ENCODE results near the gene EML4.

Gene EML4

DNA sequence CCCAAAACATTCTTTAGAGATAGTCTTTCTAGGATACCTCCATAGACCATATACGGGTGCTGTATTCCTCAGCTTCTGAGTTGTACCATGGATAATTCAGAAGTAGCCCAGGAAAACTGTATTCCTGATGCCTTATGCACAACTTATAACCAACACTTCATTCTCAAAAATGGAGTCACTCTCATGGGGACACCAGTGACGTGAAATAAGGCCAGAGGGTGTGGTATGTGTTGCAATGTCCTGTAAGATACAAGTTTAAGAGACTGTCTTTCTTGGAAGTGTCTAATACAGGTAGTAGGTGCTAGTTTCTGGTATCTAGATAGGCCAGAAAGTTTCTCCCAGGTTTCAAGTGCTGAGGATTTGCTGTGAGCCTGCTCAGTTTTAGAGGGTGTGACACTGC lies 155.8 kb downstream of the EML4 start:
- DNase-seq (ENCODE audit: extremely low spot score) = no peak
- TF ChIP-seq, protein P1, sequence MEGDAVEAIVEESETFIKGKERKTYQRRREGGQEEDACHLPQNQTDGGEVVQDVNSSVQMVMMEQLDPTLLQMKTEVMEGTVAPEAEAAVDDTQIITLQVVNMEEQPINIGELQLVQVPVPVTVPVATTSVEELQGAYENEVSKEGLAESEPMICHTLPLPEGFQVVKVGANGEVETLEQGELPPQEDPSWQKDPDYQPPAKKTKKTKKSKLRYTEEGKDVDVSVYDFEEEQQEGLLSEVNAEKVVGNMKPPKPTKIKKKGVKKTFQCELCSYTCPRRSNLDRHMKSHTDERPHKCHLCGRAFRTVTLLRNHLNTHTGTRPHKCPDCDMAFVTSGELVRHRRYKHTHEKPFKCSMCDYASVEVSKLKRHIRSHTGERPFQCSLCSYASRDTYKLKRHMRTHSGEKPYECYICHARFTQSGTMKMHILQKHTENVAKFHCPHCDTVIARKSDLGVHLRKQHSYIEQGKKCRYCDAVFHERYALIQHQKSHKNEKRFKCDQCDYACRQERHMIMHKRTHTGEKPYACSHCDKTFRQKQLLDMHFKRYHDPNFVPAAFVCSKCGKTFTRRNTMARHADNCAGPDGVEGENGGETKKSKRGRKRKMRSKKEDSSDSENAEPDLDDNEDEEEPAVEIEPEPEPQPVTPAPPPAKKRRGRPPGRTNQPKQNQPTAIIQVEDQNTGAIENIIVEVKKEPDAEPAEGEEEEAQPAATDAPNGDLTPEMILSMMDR (IDR thresholded peaks at IDR 0.05; ENCODE audit: control extremely low read depth, extremely low read depth, low read depth, missing control alignments) = no peak
- CTCF ChIA-PET = interaction anchor here (1.1 to 7.9 kb wide), 2 partner anchors 229 to 234 kb away, joined by 4 to 102 read pairs; no protein-coding TSS in a partner anchor
- POLR2A ChIA-PET = no interaction called here

DNA sequence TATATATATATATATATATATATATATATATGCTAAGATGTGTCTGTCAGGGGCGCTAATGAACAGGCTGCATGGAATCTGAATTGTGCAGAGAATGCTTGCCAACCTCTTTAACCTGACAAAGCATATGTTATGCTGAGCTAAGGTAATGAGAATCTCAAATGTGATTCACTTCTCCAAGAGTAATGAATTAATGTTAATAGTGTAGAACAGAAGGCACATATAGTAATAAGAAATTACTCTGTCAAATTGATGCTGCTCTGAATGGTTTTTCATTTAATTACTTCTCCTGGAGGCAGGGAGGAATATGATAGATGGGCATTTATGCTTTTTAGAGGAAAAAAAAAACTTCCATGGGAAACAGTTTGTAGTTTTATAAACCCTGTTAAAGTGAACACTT lies 156.5 kb downstream of the EML4 start:
- ChIA-PET POLR2A (no interaction called here), CTCF (interaction anchor here (1.1 to 7.9 kb wide), 3 partner anchors 29 to 234 kb away, joined by 4 to 102 read pairs (median 4); no protein-coding TSS in a partner anchor)
- TF ChIP-seq, protein P1 (IDR thresholded peaks at IDR 0.05; ENCODE audit: control extremely low read depth, extremely low read depth, low read depth, missing control alignments) = no peak
- DNase-seq (ENCODE audit: extremely low spot score) = no peak

DNA sequence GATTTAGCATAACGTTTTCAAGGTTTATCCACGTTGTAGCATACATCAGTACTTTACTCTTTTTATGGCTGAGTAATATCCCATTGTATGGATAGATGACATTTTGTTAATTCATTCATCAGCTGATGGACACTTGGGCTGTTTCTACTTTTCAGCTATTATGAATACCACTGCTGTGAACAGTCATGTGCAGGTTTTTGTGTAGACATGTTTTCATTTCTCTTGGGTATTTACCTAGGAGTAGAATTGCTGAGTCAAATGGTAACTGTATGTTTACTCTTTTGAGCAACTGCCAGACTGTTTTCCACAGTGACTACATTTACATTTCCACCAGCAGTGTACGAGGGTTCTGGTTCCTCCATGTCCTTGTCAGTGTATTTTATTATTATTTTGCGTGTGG lies 158.0 kb downstream of the EML4 start:
- TF ChIP-seq, protein P1 (IDR thresholded peaks at IDR 0.05; ENCODE audit: control extremely low read depth, extremely low read depth, low read depth, missing control alignments) = no peak
- ChIA-PET POLR2A (no interaction called here), CTCF (interaction anchor here (0.8 to 7.9 kb wide), 6 partner anchors 17 to 457 kb away, joined by 3 to 102 read pairs (median 4); no protein-coding TSS in a partner anchor)
- no peak for DNase-seq (ENCODE audit: extremely low spot score)

DNA sequence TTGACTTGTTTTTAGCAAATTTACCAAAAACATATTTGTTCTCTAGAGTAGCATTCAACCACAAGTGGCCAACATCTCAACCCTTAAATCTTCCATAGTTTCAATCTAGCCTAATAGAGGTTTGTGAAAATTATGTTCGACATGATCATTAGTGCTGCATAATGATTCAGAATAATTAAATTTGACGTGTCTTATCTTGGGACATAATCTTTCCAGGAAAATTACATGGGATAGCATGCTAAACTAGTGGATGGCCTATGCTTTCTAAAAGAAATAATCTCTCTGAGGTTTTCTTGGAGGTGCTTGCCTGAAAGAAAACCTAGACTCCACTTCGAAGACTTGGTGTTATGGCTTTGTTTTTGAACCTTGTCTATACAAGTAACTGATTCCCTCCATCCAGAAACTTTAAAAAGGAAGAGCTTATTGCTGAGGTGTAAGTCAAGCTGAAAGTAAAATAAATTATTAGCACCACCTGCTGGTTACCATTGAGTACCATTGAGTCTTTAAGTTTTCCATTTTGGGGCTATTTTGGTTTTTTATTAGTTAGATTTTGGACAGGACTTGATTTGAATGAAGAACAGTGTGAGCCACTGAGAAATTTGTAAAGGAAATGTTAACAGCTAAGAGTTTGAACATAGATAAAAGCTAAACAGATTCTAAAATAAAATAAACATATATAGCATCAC lies 159.1 kb downstream of the EML4 start:
- DNase-seq (ENCODE audit: extremely low spot score) = no peak
- TF ChIP-seq, protein P1 (IDR thresholded peaks at IDR 0.05; ENCODE audit: control extremely low read depth, extremely low read depth, low read depth, missing control alignments) = peak; percentile 44
- CTCF ChIA-PET = interaction anchor here (0.9 to 7.9 kb wide), 18 partner anchors 8 to 461 kb away, joined by 3 to 102 read pairs (median 5); no protein-coding TSS in a partner anchor
- POLR2A ChIA-PET = interaction anchor here (0.5 kb wide), 1 partner anchor 19 kb away, joined by 5 read pairs; no protein-coding TSS in a partner anchor

DNA sequence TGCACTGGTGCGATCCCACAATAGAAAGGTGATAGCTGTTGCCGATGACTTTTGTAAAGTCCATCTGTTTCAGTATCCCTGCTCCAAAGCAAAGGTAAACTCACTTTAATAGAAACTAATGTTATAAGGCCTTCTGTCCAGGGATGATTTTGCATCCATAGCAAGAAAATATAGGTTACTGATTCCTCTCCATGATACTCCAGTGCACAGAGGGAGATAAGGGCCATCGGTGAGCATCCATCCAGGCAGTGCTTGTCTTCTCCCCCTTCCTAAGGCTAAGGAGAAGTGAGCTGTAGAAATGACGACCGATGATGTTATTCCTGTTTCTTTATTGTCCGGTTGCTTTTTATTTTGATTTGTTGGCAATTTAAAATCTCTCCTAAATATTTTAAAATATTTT lies 159.8 kb downstream of the EML4 start:
- DNase-seq (ENCODE audit: extremely low spot score) = no peak
- TF ChIP-seq, protein P1 (IDR thresholded peaks at IDR 0.05; ENCODE audit: control extremely low read depth, extremely low read depth, low read depth, missing control alignments) = no peak
- CTCF ChIA-PET = interaction anchor here (0.9 to 7.9 kb wide), 17 partner anchors 9 to 462 kb away, joined by 3 to 102 read pairs (median 5); no protein-coding TSS in a partner anchor
- POLR2A ChIA-PET = no interaction called here

DNA sequence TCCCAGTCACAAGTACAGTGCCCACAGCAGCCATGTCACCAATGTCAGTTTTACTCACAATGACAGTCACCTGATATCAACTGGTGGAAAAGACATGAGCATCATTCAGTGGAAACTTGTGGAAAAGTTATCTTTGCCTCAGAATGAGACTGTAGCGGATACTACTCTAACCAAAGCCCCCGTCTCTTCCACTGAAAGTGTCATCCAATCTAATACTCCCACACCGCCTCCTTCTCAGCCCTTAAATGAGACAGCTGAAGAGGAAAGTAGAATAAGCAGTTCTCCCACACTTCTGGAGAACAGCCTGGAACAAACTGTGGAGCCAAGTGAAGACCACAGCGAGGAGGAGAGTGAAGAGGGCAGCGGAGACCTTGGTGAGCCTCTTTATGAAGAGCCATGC lies 160.6 kb downstream of the EML4 start:
- POLR2A ChIA-PET = no interaction called here
- TF ChIP-seq, protein P1 (IDR thresholded peaks at IDR 0.05; ENCODE audit: control extremely low read depth, extremely low read depth, low read depth, missing control alignments) = no peak
- no peak for DNase-seq (ENCODE audit: extremely low spot score)
- CTCF ChIA-PET = interaction anchor here (1.2 to 7.9 kb wide), 4 partner anchors 16 to 238 kb away, joined by 3 to 102 read pairs (median 11); no protein-coding TSS in a partner anchor

Data from GM10248 (cell line).